ENCODE data around the gene SLC26A8. TPM values are rescaled to one million over a fixed set of nuclear protein-coding genes. Genes with fewer than 3 reads are reported as not detected.
A peak's percentile ranks its signal among the peaks of the same experiment; 100 is the strongest.

SLC26A8 gene
- total RNA-seq, 1 donor from 2014 or later: not detected

GRCh38 chr6:35972471-35973367 lies 51.7 kb downstream of the SLC26A8 start:
- Histone ChIP-seq H3K9ac (ENCODE audit: low read length) (no peak overlapping the region), H2AFZ (ENCODE audit: low read depth, low read length) (no peak overlapping the region), H3K4me1 (ENCODE audit: insufficient read depth, low read length) (no peaks in the 10 kb centered on the region), H4K20me1 (ENCODE audit: insufficient read depth, low read length) (no peaks in the 10 kb centered on the region), H3K4me3 (ENCODE audit: insufficient read depth, low read depth, low read length) (no peak overlapping the region), H3K4me2 (ENCODE audit: low read length) (no peak overlapping the region), H3K79me2 (ENCODE audit: insufficient read depth, low read length) (no peaks in the 10 kb centered on the region), H3K27ac (ENCODE audit: low read depth, low read length) (no peak overlapping the region), H3K36me3 (ENCODE audit: insufficient read depth, low read length) (no peaks in the 10 kb centered on the region), H3K27me3 (ENCODE audit: insufficient read depth, low read length) (no peaks in the 10 kb centered on the region), H3K9me3 (ENCODE audit: insufficient read depth, low read depth, low read length) (no peaks in the 10 kb centered on the region)
- Mint-ChIP-seq H3K9me3 (ENCODE audit: unreplicated experiment) (no peaks in the 10 kb centered on the region), H3K27ac (ENCODE audit: unreplicated experiment) (no peak overlapping the region), H3K4me3 (ENCODE audit: unreplicated experiment) (no peak overlapping the region), H3K4me1 (ENCODE audit: low read depth, unreplicated experiment) (peaks cover 6% of the 10 kb centered on the region), H3K36me3 (ENCODE audit: low read depth, unreplicated experiment) (no peaks in the 10 kb centered on the region), H3K27me3 (ENCODE audit: low read depth, unreplicated experiment) (peaks cover 2% of the 10 kb centered on the region)
- DNase-seq (ENCODE audit: low read depth) (peak; percentile 10), FAIRE-seq (no peak)
- TF ChIP-seq EZH2 (IDR thresholded peaks at IDR 0.05; ENCODE audit: insufficient read depth, low read length): no peak
- no peak for TF ChIP-seq CTCF (IDR thresholded peaks at IDR 0.05; ENCODE audit: insufficient read depth, low read depth, low read length)

GRCh38 chr6:35970181-35970580 lies 54.3 kb downstream of the SLC26A8 start:
- H2AFZ ChIP-seq (ENCODE audit: low read depth, low read length): peak overlapping the region; percentile 55
- H3K9me3 ChIP-seq (ENCODE audit: insufficient read depth, low read depth, low read length): no peaks in the 10 kb centered on the region
- no peaks in the 10 kb centered on the region for H4K20me1 ChIP-seq (ENCODE audit: insufficient read depth, low read length)
- peak; percentile 72 for DNase-seq (ENCODE audit: low read depth)
- Mint-ChIP-seq H3K9me3 (ENCODE audit: unreplicated experiment) (no peaks in the 10 kb centered on the region), H3K4me1 (ENCODE audit: low read depth, unreplicated experiment) (peaks cover 6% of the 10 kb centered on the region), H3K27ac (ENCODE audit: unreplicated experiment) (no peak overlapping the region), H3K4me3 (ENCODE audit: unreplicated experiment) (no peak overlapping the region), H3K27me3 (ENCODE audit: low read depth, unreplicated experiment) (no peaks in the 10 kb centered on the region), H3K36me3 (ENCODE audit: low read depth, unreplicated experiment) (no peaks in the 10 kb centered on the region)
- no peak for FAIRE-seq
- H3K79me2 ChIP-seq (ENCODE audit: insufficient read depth, low read length): no peaks in the 10 kb centered on the region
- H3K36me3 ChIP-seq (ENCODE audit: insufficient read depth, low read length): no peaks in the 10 kb centered on the region
- TF ChIP-seq EZH2 (IDR thresholded peaks at IDR 0.05; ENCODE audit: insufficient read depth, low read length): no peak
- H3K9ac ChIP-seq (ENCODE audit: low read length): no peak overlapping the region
- no peak overlapping the region for H3K4me3 ChIP-seq (ENCODE audit: insufficient read depth, low read depth, low read length)
- H3K27me3 ChIP-seq (ENCODE audit: insufficient read depth, low read length): no peaks in the 10 kb centered on the region
- H3K27ac ChIP-seq (ENCODE audit: low read depth, low read length): no peak overlapping the region
- H3K4me1 ChIP-seq (ENCODE audit: insufficient read depth, low read length): no peaks in the 10 kb centered on the region
- peak overlapping the region; percentile 51 for H3K4me2 ChIP-seq (ENCODE audit: low read length)

- Histone ChIP-seq H3K9ac (ENCODE audit: low read length) (no peak overlapping the region), H3K4me2 (ENCODE audit: low read length) (peak overlapping the region; percentile 51), H3K27me3 (ENCODE audit: insufficient read depth, low read length) (no peaks in the 10 kb centered on the region), H3K9me3 (ENCODE audit: insufficient read depth, low read depth, low read length) (no peaks in the 10 kb centered on the region), H2AFZ (ENCODE audit: low read depth, low read length) (no peak overlapping the region), H3K4me3 (ENCODE audit: insufficient read depth, low read depth, low read length) (no peak overlapping the region), H4K20me1 (ENCODE audit: insufficient read depth, low read length) (no peaks in the 10 kb centered on the region), H3K36me3 (ENCODE audit: insufficient read depth, low read length) (no peaks in the 10 kb centered on the region), H3K27ac (ENCODE audit: low read depth, low read length) (no peak overlapping the region), H3K79me2 (ENCODE audit: insufficient read depth, low read length) (no peaks in the 10 kb centered on the region), H3K4me1 (ENCODE audit: insufficient read depth, low read length) (no peaks in the 10 kb centered on the region)
- Mint-ChIP-seq H3K27me3 (ENCODE audit: low read depth, unreplicated experiment) (no peaks in the 10 kb centered on the region), H3K27ac (ENCODE audit: unreplicated experiment) (no peak overlapping the region), H3K4me3 (ENCODE audit: unreplicated experiment) (no peak overlapping the region), H3K4me1 (ENCODE audit: low read depth, unreplicated experiment) (peaks cover 6% of the 10 kb centered on the region), H3K36me3 (ENCODE audit: low read depth, unreplicated experiment) (no peaks in the 10 kb centered on the region), H3K9me3 (ENCODE audit: unreplicated experiment) (no peaks in the 10 kb centered on the region)
- no peak for TF ChIP-seq CTCF (IDR thresholded peaks at IDR 0.05; ENCODE audit: insufficient read depth, low read depth, low read length)
- TF ChIP-seq EZH2 (IDR thresholded peaks at IDR 0.05; ENCODE audit: insufficient read depth, low read length): no peak
- no peak for FAIRE-seq
- peak; percentile 12 for DNase-seq (ENCODE audit: low read depth)
Measured at GRCh38 chr6:35969646-35970045, 54.8 kb downstream of the SLC26A8 start.
